Caki2 (cell line): ENCODE data around the gene SELENOF. TPM values are rescaled to one million over a fixed set of nuclear protein-coding genes. Genes with fewer than 3 reads are reported as not detected.
"Not testable (repeated sequence)": the region's sequence is repeated elsewhere in the genome, so short reads cannot be mapped to it uniquely, and the experiment has no call there.

ENCODE experiments used
- DNase-seq: peaks from one replicate; pipeline ENCODE4 v3.0.0-alpha.2; 2015; ENCODE audit warnings: low read depth
- in situ Hi-C: cut with HindIII; loops from 2 replicates; pipeline ENCODE4 v1.10.0; 2016; ENCODE audit warnings: low sequenced_read_pairs, low pct_unique_long_range_greater_than_20kb, mixed read lengths
- total RNA-seq: library from RNA; depleted of rRNA; stranded (reverse); fragments of >200 nt; shearing (Covaris generic); gene quantifications from 2 replicates; pipeline ENCODE4 v1.2.3, GENCODE V29; 2014; ENCODE audit warnings: low replicate concordance; rRNA removed

Gene SELENOF
- total RNA-seq, 1 experiment from 2014 or later = 268 TPM

DNA sequence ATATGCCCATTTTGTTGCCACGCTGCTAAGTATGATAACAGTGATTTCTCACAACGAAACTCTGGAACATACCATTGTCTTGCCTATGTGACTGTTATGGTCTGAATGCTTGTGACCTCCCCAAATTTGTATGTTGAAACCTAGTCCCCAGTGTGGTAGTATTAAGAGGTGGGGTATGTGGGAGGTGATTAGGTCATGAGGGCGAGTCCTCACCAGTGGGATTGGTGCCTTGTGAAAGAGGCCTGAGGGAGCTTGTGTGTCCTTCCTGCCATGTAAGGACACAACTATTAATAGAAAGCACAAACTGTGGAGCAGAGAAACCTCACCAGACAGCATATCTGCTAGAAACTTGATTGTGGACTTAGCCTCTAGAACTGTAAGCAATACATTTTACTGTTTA, 84.6 kb downstream of the SELENOF start:
- in situ Hi-C loops = no loop called here

DNA sequence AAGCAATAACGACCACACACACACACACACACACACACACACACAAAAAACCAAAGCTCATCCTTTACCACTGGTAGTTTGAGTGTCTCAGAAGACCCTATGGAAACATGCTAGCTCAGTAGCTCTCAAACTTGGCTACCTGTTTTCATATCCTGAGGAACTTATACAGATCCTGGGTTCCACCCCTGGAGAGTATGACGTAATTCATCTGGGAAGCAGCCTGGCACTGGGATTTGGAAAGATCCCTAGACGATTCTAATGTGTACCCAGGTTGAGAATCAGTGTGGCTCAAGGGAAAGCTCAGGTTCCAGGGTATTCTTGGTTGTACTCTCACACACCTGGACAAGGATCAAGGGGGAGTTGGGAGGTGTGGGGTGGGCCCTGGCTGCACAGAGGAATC, 85.9 kb downstream of the SELENOF start:
- no peak for DNase-seq
- in situ Hi-C loops = no loop called here

More for the DNA sequence above, 84.6 kb downstream of the SELENOF start:
- DNase-seq = no peak

DNA sequence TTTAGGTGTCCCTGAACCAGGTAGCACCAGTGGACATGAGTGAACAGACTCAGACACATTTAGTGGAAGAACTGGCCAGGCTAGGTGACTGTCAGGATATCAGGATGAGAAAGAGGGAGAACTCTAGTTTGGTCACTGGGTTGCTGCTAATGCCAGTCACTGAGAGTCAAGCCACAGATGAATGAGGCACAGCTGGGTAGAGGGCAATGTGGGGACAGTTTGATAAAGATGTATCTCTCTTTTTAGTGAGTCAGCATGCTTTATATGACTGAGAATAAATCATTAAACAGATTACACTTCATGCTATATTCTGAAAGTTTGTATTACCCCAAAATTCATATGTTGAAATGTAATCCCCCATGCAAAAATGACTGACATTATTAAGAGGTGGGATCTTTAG, 87.1 kb downstream of the SELENOF start:
- in situ Hi-C loops = no loop called here
- DNase-seq = no peak

- in situ Hi-C loops = no loop called here
- no peak for DNase-seq
Observed at GRCh38 chr1:86825319-86825718, 88.6 kb downstream of the SELENOF start.

DNA sequence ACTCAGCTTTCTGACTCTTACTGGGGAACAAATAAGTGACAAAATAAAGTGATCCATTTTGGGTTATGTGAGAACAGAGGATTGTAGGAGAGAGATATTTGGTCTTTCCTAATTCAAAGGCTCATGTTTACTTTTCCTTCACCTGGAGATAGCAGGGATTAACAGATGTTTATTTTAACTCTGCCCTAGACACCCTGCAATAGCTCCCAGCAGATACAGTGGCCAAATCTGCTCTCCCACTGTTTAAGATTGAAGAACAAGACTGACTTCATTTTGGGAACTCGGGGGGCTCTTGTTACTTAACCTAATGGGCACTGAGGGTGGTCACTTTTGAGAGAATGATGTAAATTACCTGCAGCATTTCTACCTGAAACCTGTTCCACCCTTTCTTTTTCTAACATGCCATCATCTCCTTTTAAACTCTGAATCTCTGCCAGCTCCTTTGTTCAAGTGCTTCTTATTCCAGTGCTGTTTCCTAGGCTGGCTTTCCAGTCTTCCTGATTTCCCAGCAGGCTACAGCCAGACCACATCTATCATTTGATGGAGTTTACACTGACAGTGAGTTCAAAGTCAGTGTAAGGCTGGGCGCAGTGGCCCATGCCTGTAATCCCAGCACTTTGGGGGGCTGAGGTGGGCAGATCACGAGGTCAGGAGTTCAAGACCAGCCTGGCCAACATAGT, 90.0 kb downstream of the SELENOF start:
- in situ Hi-C loops = no loop called here
- DNase-seq = no peak

GRCh38 chr1:86823386-86823785, 90.5 kb downstream of the SELENOF start:
- in situ Hi-C loops = no loop called here
- DNase-seq = no peak

DNA sequence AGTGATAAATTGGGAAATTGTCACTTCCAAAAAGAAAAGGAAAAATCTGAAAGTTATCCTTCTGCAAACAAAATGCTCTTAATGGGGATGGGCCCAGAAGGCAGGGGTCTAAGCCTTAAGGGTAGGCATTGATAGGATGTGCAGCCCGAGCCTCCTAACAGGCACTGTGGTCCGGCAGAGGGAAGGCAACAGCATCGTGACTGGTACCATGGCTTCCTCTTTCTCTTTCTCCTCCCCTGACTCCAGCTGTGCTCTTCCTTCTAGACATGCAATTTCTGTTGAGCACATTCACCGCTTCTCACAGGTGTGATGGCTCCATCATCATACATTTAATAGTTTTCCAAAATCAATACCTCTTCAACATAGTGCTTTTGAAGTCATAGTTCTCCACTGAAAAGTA, 91.5 kb downstream of the SELENOF start:
- no peak for DNase-seq
- in situ Hi-C loops = no loop called here

DNA sequence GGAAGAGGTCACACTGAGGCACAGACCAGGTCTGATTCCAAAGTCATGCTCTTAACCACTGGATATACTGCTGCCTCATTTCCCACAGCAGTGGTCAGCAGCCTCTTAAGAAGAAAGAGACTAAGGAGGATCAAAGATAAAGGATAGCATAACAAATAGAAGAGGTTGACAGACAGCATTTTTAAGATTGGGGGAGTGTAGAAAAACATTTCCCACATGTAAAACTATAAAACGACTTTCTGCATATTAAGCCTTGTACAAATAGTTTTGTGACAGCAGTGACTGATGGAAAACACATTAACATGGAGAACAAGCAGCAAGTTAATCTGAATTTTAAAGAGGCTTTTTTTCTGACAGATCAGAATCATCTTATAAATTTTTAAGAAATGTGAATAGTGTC, 92.0 kb downstream of the SELENOF start:
- no peak for DNase-seq
- in situ Hi-C loops = no loop called here

GRCh38 chr1:86819970-86820369, 94.0 kb downstream of the SELENOF start:
- in situ Hi-C loops, DNase-seq: not testable (repeated sequence)

GRCh38 chr1:86817246-86817826, 96.6 kb downstream of the SELENOF start:
- in situ Hi-C loops, DNase-seq: not testable (repeated sequence)

DNA sequence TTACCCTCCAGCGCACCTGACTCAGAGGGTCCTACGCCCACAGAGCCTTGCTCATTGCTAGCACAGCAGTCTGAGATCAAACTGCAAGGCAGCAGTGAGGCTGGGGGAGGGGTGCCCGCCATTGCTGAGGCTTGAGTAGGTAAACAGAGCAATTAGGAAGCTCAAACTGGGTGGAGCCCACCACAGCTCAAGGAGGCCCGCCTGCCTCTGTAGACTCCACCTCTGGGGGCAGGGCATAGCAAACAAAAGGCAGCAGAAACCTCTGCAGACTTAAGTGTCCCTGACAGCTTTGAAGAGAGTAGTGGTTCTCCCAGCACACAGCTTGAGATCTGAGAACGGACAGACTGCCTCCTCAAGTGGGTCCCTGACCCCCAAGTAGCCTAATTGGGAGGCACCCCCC, 99.8 kb downstream of the SELENOF start:
- in situ Hi-C loops, DNase-seq: not testable (repeated sequence)

Other genes with a start within 250 kb of the SELENOF start
- gene SH3GLB1, start 209.6 kb downstream of the SELENOF start, total RNA-seq = 11.2 and 33.5 TPM in 2 replicates
- 5.1 and 7.7 TPM in 2 replicates for gene HS2ST1, start 509 bp upstream of the SELENOF start, total RNA-seq